Neural cell (in vitro differentiated cells): Measurements from ENCODE around the gene CDKN2AIP. TPM values are rescaled to one million over a fixed set of nuclear protein-coding genes. Genes with fewer than 3 reads are reported as not detected.

Experiments used
- H2AFZ ChIP-seq: fragments of 200-600, 300-800 bp; sonication (generic), shearing (Covaris generic); 2 replicates; pipeline ENCODE4 v1.6.0; 2014; ENCODE audit warnings: low read depth, mild to moderate bottlenecking, antibody characterized with exemption, low read length, moderate library complexity
- H3F3A ChIP-seq: fragments of 200-600 bp; shearing (Covaris generic); 2 replicates; pipeline ENCODE4 v1.6.1; 2016; ENCODE audit warnings: mild to moderate bottlenecking, moderate library complexity, mixed read lengths, antibody characterized with exemption, low read length; ENCODE audit not compliant: insufficient read depth, poor library complexity, severe bottlenecking
- H3K27ac ChIP-seq: fragments of 200-600, 300-800 bp; sonication (generic), shearing (Covaris generic); 2 replicates; pipeline ENCODE4 v1.5.1; 2014; ENCODE audit warnings: mild to moderate bottlenecking, low read length, moderate library complexity
- H3K27me3 ChIP-seq: fragments of 300-800, 200-600 bp; sonication (generic), shearing (Covaris generic); 2 replicates; pipeline ENCODE4 v1.6.0; 2014; ENCODE audit warnings: mild to moderate bottlenecking, low read depth, low read length, moderate library complexity; ENCODE audit not compliant: insufficient read depth
- H3K36me3 ChIP-seq: fragments of 300-800, 200-600 bp; sonication (generic), shearing (Covaris generic); 2 replicates; pipeline ENCODE4 v1.5.1; 2014; ENCODE audit warnings: mild to moderate bottlenecking, antibody characterized with exemption, low read length, moderate library complexity; ENCODE audit not compliant: insufficient read depth
- H3K4me2 ChIP-seq: fragments of 300-800, 200-600 bp; sonication (generic), shearing (Covaris generic); 2 replicates; pipeline ENCODE4 v1.6.0; 2014; ENCODE audit warnings: mild to moderate bottlenecking, low read length
- H3K4me3 ChIP-seq: fragments of 300-800, 200-600 bp; sonication (generic), shearing (Covaris generic); 2 replicates; pipeline ENCODE4 v1.5.1; 2014; ENCODE audit warnings: mild to moderate bottlenecking, low read length, moderate library complexity
- H3K79me2 ChIP-seq: fragments of 200-600 bp; shearing (Covaris generic); replicated peaks from 2 replicates; pipeline ENCODE4 v1.6.0; 2014; ENCODE audit warnings: mild to moderate bottlenecking, low read length, moderate library complexity; ENCODE audit not compliant: insufficient read depth
- H3K9ac ChIP-seq: fragments of 300-800, 200-600 bp; sonication (generic), shearing (Covaris generic); 2 replicates; pipeline ENCODE4 v1.6.1; 2016; ENCODE audit warnings: mild to moderate bottlenecking, low read length, mixed read lengths
- H3K9me2 ChIP-seq: fragments of 200-600 bp; shearing (Covaris generic); 2 replicates; pipeline ENCODE4 v1.6.1; 2016; ENCODE audit warnings: mild to moderate bottlenecking, low read length, mixed read lengths; ENCODE audit not compliant: insufficient read depth
- H3K9me3 ChIP-seq: fragments of 200-600, 300-800 bp; sonication (generic), shearing (Covaris generic); 2 replicates; pipeline ENCODE4 v1.6.1; 2016; ENCODE audit warnings: mild to moderate bottlenecking, mixed run types, low read length, moderate library complexity, mixed read lengths
- H4K20me1 ChIP-seq: fragments of 200-600 bp; shearing (Covaris generic); 2 replicates; pipeline ENCODE4 v1.6.1; 2016; ENCODE audit warnings: mild to moderate bottlenecking, mixed run types; ENCODE audit not compliant: insufficient read depth
- CTCF ChIP-seq: fragments of 450-650 bp; IDR thresholded peaks from 2 replicates; pipeline ENCODE4 v1.5.1; 2014; ENCODE audit warnings: antibody characterized with exemption, mild to moderate bottlenecking, moderate library complexity; ENCODE audit not compliant: poor library complexity, severe bottlenecking
- EP300 ChIP-seq: fragments of 450-650 bp; conservative IDR thresholded peaks from 2 replicates; pipeline ENCODE4 v1.6.1; 2014; ENCODE audit warnings: antibody characterized with exemption, mild to moderate bottlenecking, moderate library complexity; ENCODE audit not compliant: poor library complexity, severe bottlenecking
- EZH2 ChIP-seq: fragments of 200-600, 300-800 bp; shearing (Covaris generic), sonication (generic); IDR thresholded peaks from 2 replicates; pipeline ENCODE4 v1.6.1; 2014; ENCODE audit warnings: antibody characterized with exemption, low read length, borderline replicate concordance, mild to moderate bottlenecking; ENCODE audit not compliant: insufficient read depth, poor library complexity, severe bottlenecking
- MXI1 ChIP-seq: fragments of 450-650 bp; conservative IDR thresholded peaks from 2 replicates; pipeline ENCODE4 v1.6.1; 2014; ENCODE audit warnings: antibody characterized with exemption, mild to moderate bottlenecking; ENCODE audit not compliant: poor library complexity, severe bottlenecking
- POLR2AphosphoS5 ChIP-seq: IDR thresholded peaks from 2 replicates; pipeline ENCODE4 v1.6.1; 2012
- RAD21 ChIP-seq: fragments of 450-650 bp; conservative IDR thresholded peaks from 2 replicates; pipeline ENCODE4 v1.6.1; 2014; ENCODE audit warnings: antibody characterized with exemption, mild to moderate bottlenecking, moderate library complexity
- REST ChIP-seq: IDR thresholded peaks from 2 replicates; pipeline ENCODE4 v1.6.1; 2012; ENCODE audit warnings: borderline replicate concordance
- SMC3 ChIP-seq: fragments of 450-650 bp; conservative IDR thresholded peaks from 2 replicates; pipeline ENCODE4 v1.6.1; 2014; ENCODE audit warnings: antibody characterized with exemption, mild to moderate bottlenecking, moderate library complexity; ENCODE audit not compliant: poor library complexity
- TAF1 ChIP-seq: IDR thresholded peaks from 2 replicates; pipeline ENCODE4 v1.6.1; 2012; ENCODE audit warnings: low read depth
- polyA plus RNA-seq: library from polyadenylated mRNA; depleted of rRNA; stranded (reverse); fragments of >200 nt; gene quantifications from 2 replicates; pipeline ENCODE4 v1.2.3, GENCODE V29; 2014

CDKN2AIP gene
- polyA plus RNA-seq, 1 donor from 2014 or later = 58.9 TPM

- no peak overlapping the region for H2AFZ ChIP-seq
- H3K4me2 ChIP-seq = no peak overlapping the region
- H3F3A ChIP-seq = no peaks in the 10 kb centered on the region
- no peaks in the 10 kb centered on the region for H4K20me1 ChIP-seq
- H3K4me3 ChIP-seq = no peak overlapping the region
- no peak overlapping the region for H3K27ac ChIP-seq
- no peaks in the 10 kb centered on the region for H3K79me2 ChIP-seq
- H3K9me3 ChIP-seq = no peaks in the 10 kb centered on the region
- H3K36me3 ChIP-seq = no peaks in the 10 kb centered on the region
- H3K9ac ChIP-seq = no peak overlapping the region
- no peaks in the 10 kb centered on the region for H3K9me2 ChIP-seq
- TF ChIP-seq POLR2AphosphoS5 (no peak), SMC3 (no peak), RAD21 (no peak), EP300 (no peak), CTCF (no peak), TAF1 (no peak), MXI1 (no peak), EZH2 (no peak), REST (no peak)
- H3K27me3 ChIP-seq = peaks cover 14% of the 10 kb centered on the region
These were observed 44.8 kb upstream of the CDKN2AIP start for GRCh38 chr4:183399616-183400015.

- Histone ChIP-seq H3K36me3 (no peaks in the 10 kb centered on the region), H4K20me1 (no peaks in the 10 kb centered on the region), H3K4me3 (no peak overlapping the region), H2AFZ (no peak overlapping the region), H3K27me3 (peaks cover 14% of the 10 kb centered on the region), H3K4me2 (no peak overlapping the region), H3K9me2 (no peaks in the 10 kb centered on the region), H3F3A (no peaks in the 10 kb centered on the region), H3K79me2 (no peaks in the 10 kb centered on the region), H3K27ac (no peak overlapping the region), H3K9ac (no peak overlapping the region), H3K9me3 (no peaks in the 10 kb centered on the region)
- TF ChIP-seq CTCF = no peak
- no peak for TF ChIP-seq MXI1
These were observed 44.4 kb upstream of the CDKN2AIP start for GRCh38 chr4:183400035-183400434.
